Neural progenitor cell (in vitro differentiated cells): ENCODE measurements around the gene CELF4. TPM values are rescaled to one million over a fixed set of nuclear protein-coding genes. Genes with fewer than 3 reads are reported as not detected.

Experiments used
- DNase-seq: peaks from one replicate; pipeline ENCODE4 v3.0.0-alpha.2; 2016; ENCODE audit warnings: low spot score
- H2AFZ ChIP-seq: fragments of 200-600 bp; sonication (generic); replicated peaks from 2 replicates; pipeline ENCODE4 v1.6.1; 2016; ENCODE audit warnings: antibody characterized with exemption
- H3F3A ChIP-seq: fragments of 200-600 bp; sonication (generic); 2 replicates; pipeline ENCODE4 v1.6.1; 2016; ENCODE audit warnings: antibody characterized with exemption, low read depth
- H3K27ac ChIP-seq: fragments of 200-600 bp; sonication (generic); 2 replicates; pipeline ENCODE4 v1.5.1; 2016; ENCODE audit warnings: mild to moderate bottlenecking
- H3K27me3 ChIP-seq: fragments of 200-600 bp; sonication (generic); 2 replicates; pipeline ENCODE4 v1.6.1; 2016; ENCODE audit warnings: mild to moderate bottlenecking, moderate library complexity
- H3K36me3 ChIP-seq: fragments of 200-600 bp; sonication (generic); 2 replicates; pipeline ENCODE4 v1.5.1; 2016
- H3K4me1 ChIP-seq: fragments of 200-600 bp; sonication (generic); 2 replicates; pipeline ENCODE4 v1.6.1; 2016; ENCODE audit warnings: mixed run types
- H3K4me2 ChIP-seq: fragments of 200-600 bp; sonication (generic); 2 replicates; pipeline ENCODE4 v1.6.1; 2016
- H3K4me3 ChIP-seq: fragments of 200-600 bp; sonication (generic); 2 replicates; pipeline ENCODE4 v1.5.1; 2016
- H3K79me2 ChIP-seq: fragments of 200-600 bp; sonication (generic); 2 replicates; pipeline ENCODE4 v1.6.1; 2016; ENCODE audit warnings: low read depth
- H3K9ac ChIP-seq: fragments of 200-600 bp; sonication (generic); 2 replicates; pipeline ENCODE4 v1.6.1; 2016
- H3K9me3 ChIP-seq: fragments of 200-600 bp; sonication (generic); 2 replicates; pipeline ENCODE4 v1.5.1; 2016; ENCODE audit warnings: low read depth
- H4K20me1 ChIP-seq: fragments of 200-600 bp; sonication (generic); 2 replicates; pipeline ENCODE4 v1.6.1; 2016; ENCODE audit warnings: low read depth
- H3K27ac Mint-ChIP-seq: 3 replicates; pipeline ENCODE4 v1.8.0; 2021; ENCODE audit warnings: mixed read lengths
- H3K27me3 Mint-ChIP-seq: 2 replicates; pipeline ENCODE4 v1.8.0; 2022; ENCODE audit warnings: low read depth, mild to moderate bottlenecking, inconsistent platforms, moderate library complexity, mixed read lengths; ENCODE audit not compliant: insufficient read depth
- H3K36me3 Mint-ChIP-seq: 3 replicates; pipeline ENCODE4 v1.8.0; 2021; ENCODE audit warnings: mixed read lengths
- H3K4me1 Mint-ChIP-seq: 3 replicates; pipeline ENCODE4 v1.8.0; 2021; ENCODE audit warnings: mixed read lengths
- H3K4me3 Mint-ChIP-seq: 3 replicates; pipeline ENCODE4 v1.8.0; 2021; ENCODE audit warnings: mild to moderate bottlenecking, moderate library complexity, mixed read lengths
- H3K9me3 Mint-ChIP-seq: 3 replicates; pipeline ENCODE4 v1.8.0; 2020; ENCODE audit warnings: mixed read lengths
- EZH2 ChIP-seq: fragments of 200-600 bp; sonication (generic); IDR thresholded peaks from 2 replicates; pipeline ENCODE4 v1.6.1; 2017; ENCODE audit warnings: antibody characterized with exemption, mild to moderate bottlenecking, moderate library complexity
- EZH2phosphoT487 ChIP-seq: fragments of 200-600 bp; sonication (generic); IDR thresholded peaks from 2 replicates; pipeline ENCODE4 v1.6.1; 2017; ENCODE audit warnings: antibody characterized with exemption
- total RNA-seq: library from RNA; depleted of rRNA; stranded (reverse); fragments of >200 nt; gene quantifications from 2 replicates; pipeline ENCODE4 v1.2.3, GENCODE V29; 2015; ENCODE audit warnings: low replicate concordance
- TF ChIP-seq, protein P1 (sequence below): fragments of 200-600 bp; sonication (generic); IDR thresholded peaks from 2 replicates; pipeline ENCODE4 v1.5.1; 2017; ENCODE audit warnings: antibody characterized with exemption, mild to moderate bottlenecking

The CELF4 gene
- total RNA-seq, 1 donor from 2014 or later: 1.8 TPM

DNA sequence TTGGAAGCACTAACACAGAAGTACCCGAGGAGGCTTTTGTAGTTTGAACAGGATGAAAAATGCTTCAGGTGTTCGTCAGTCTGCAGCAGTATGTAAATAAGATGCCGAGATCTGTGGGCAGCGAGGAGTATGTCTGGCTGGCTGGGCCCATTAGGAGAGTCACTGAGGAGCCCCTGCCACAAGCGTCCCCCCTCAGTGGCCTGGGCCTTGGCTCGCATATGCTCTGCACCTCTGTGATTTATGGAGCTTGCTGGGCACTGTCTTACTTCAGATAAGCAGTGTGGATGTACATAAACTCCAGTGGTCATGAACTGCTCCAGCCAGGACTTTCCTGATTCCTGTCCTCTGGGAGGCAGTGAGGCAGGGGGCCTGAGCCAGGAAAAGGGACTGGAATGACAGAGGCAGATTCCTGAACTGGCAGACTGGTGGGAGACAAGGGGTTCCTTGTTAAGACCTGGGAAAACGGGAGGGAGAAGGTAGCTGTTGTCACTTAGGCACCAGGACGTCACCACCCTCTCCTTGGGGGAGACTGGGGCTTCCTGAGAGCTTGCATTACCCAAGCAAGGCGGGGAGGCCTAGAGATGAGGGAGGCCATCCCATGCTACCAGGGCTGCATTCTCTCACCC, 46.0 kb downstream of the CELF4 start:
- TF ChIP-seq EZH2phosphoT487 (no peak), EZH2 (no peak)
- TF ChIP-seq, protein P1, sequence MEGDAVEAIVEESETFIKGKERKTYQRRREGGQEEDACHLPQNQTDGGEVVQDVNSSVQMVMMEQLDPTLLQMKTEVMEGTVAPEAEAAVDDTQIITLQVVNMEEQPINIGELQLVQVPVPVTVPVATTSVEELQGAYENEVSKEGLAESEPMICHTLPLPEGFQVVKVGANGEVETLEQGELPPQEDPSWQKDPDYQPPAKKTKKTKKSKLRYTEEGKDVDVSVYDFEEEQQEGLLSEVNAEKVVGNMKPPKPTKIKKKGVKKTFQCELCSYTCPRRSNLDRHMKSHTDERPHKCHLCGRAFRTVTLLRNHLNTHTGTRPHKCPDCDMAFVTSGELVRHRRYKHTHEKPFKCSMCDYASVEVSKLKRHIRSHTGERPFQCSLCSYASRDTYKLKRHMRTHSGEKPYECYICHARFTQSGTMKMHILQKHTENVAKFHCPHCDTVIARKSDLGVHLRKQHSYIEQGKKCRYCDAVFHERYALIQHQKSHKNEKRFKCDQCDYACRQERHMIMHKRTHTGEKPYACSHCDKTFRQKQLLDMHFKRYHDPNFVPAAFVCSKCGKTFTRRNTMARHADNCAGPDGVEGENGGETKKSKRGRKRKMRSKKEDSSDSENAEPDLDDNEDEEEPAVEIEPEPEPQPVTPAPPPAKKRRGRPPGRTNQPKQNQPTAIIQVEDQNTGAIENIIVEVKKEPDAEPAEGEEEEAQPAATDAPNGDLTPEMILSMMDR: no peak
- H2AFZ ChIP-seq: no peak overlapping the region
- H3K4me3 ChIP-seq: no peak overlapping the region
- Mint-ChIP-seq H3K4me3 (no peak overlapping the region), H3K36me3 (no peaks in the 10 kb centered on the region), H3K9me3 (peaks cover 2% of the 10 kb centered on the region), H3K4me1 (peaks cover 15% of the 10 kb centered on the region), H3K27me3 (peaks cover 12% of the 10 kb centered on the region), H3K27ac (no peak overlapping the region)
- H4K20me1 ChIP-seq: no peaks in the 10 kb centered on the region
- DNase-seq: no peak
- H3K9ac ChIP-seq: no peak overlapping the region
- H3K4me1 ChIP-seq: peaks cover 12% of the 10 kb centered on the region
- no peak overlapping the region for H3K4me2 ChIP-seq
- no peaks in the 10 kb centered on the region for H3F3A ChIP-seq
- H3K27me3 ChIP-seq: peaks cover 23% of the 10 kb centered on the region
- H3K9me3 ChIP-seq: no peaks in the 10 kb centered on the region
- no peaks in the 10 kb centered on the region for H3K36me3 ChIP-seq
- H3K79me2 ChIP-seq: no peaks in the 10 kb centered on the region
- H3K27ac ChIP-seq: no peak overlapping the region

DNA sequence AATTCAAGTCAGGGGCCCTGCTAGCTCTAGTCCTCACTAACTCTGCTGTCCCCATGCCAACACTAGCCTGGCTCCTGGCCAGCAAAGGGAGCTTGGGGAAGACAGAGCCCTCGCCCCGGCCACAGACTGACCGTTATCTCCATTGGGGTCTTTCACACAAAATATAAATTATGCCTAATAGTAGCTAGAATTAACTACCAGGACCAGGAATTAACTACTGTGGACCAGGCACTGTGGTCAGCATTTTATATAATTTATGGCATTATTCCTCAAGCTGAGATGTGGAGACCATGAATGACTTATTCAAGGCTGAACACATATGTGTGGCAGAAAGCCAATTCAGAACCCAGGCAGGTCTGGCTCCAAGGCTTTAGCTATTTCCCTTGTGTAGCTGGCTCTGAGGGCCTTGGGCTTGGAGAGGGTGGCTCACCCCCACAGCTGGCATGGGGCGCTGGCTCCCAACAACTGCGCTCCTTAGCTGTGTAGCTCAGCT, 49.2 kb downstream of the CELF4 start:
- no peaks in the 10 kb centered on the region for H3K36me3 ChIP-seq
- H3K9me3 ChIP-seq: no peaks in the 10 kb centered on the region
- no peaks in the 10 kb centered on the region for H4K20me1 ChIP-seq
- H3K27ac ChIP-seq: no peak overlapping the region
- H3F3A ChIP-seq: no peaks in the 10 kb centered on the region
- no peak overlapping the region for H3K4me3 ChIP-seq
- H3K4me2 ChIP-seq: no peak overlapping the region
- H3K27ac Mint-ChIP-seq: no peak overlapping the region
- DNase-seq: no peak
- peaks cover 8% of the 10 kb centered on the region for H3K9me3 Mint-ChIP-seq
- no peak overlapping the region for H2AFZ ChIP-seq
- no peaks in the 10 kb centered on the region for H3K27me3 ChIP-seq
- no peak overlapping the region for H3K4me3 Mint-ChIP-seq
- H3K79me2 ChIP-seq: no peaks in the 10 kb centered on the region
- no peak overlapping the region for H3K9ac ChIP-seq
- peaks cover 15% of the 10 kb centered on the region for H3K4me1 ChIP-seq
- no peak for TF ChIP-seq EZH2phosphoT487
- TF ChIP-seq EZH2: no peak
- TF ChIP-seq, protein P1: no peak
- no peaks in the 10 kb centered on the region for H3K36me3 Mint-ChIP-seq
- peaks cover 8% of the 10 kb centered on the region for H3K27me3 Mint-ChIP-seq
- peaks cover 14% of the 10 kb centered on the region for H3K4me1 Mint-ChIP-seq

DNA sequence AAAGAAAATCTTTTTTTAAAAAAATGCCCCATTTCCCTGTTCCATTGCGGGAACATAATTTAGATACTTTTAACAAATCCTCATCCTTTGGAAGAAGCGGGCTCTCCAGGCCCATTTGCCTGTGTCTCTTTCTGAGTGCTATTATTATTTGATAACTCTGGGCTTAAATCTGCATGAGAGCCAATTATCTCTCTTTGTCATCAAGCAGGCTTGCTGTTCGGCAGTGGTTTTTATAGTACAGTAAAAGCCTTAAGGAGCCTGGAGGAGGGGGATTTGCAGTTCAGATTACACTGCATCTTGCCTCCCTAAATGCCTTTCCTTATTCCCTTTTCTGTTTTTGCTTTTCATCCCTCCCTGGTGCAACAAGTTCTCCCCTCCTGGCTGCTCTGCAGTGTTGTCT, 50.6 kb downstream of the CELF4 start:
- no peaks in the 10 kb centered on the region for H3K9me3 ChIP-seq
- H3K4me2 ChIP-seq: no peak overlapping the region
- H2AFZ ChIP-seq: no peak overlapping the region
- Mint-ChIP-seq H3K4me1 (peaks cover 15% of the 10 kb centered on the region), H3K27ac (no peak overlapping the region), H3K27me3 (peaks cover 11% of the 10 kb centered on the region), H3K36me3 (no peaks in the 10 kb centered on the region), H3K4me3 (no peak overlapping the region), H3K9me3 (peaks cover 21% of the 10 kb centered on the region)
- H3K4me1 ChIP-seq: peaks cover 15% of the 10 kb centered on the region
- H3K27me3 ChIP-seq: no peaks in the 10 kb centered on the region
- H3K36me3 ChIP-seq: no peaks in the 10 kb centered on the region
- TF ChIP-seq, protein P1: no peak
- TF ChIP-seq EZH2phosphoT487 (no peak), EZH2 (no peak)
- H3K79me2 ChIP-seq: no peaks in the 10 kb centered on the region
- no peak overlapping the region for H3K4me3 ChIP-seq
- DNase-seq: no peak
- H3K9ac ChIP-seq: no peak overlapping the region
- H3F3A ChIP-seq: no peaks in the 10 kb centered on the region
- H4K20me1 ChIP-seq: no peaks in the 10 kb centered on the region
- no peak overlapping the region for H3K27ac ChIP-seq
